ENCODE measurements around the gene COPZ2. TPM values are rescaled to one million over a fixed set of nuclear protein-coding genes. Genes with fewer than 3 reads are reported as not detected.

COPZ2 gene
- total and polyA plus RNA-seq, 3 donors from 2014 or later = 13.2 to 47.6 (median 14.7) TPM

GRCh38 chr17:47994724-47995123, 42.9 kb downstream of the COPZ2 start:
- H3K4me3 ChIP-seq = no peak overlapping the region
- H3K27me3 ChIP-seq = no peaks in the 10 kb centered on the region
- no peak overlapping the region for H3K27ac ChIP-seq
- TF ChIP-seq POLR2A (IDR thresholded peaks at IDR 0.05) = no peak
- TF ChIP-seq, protein P1, sequence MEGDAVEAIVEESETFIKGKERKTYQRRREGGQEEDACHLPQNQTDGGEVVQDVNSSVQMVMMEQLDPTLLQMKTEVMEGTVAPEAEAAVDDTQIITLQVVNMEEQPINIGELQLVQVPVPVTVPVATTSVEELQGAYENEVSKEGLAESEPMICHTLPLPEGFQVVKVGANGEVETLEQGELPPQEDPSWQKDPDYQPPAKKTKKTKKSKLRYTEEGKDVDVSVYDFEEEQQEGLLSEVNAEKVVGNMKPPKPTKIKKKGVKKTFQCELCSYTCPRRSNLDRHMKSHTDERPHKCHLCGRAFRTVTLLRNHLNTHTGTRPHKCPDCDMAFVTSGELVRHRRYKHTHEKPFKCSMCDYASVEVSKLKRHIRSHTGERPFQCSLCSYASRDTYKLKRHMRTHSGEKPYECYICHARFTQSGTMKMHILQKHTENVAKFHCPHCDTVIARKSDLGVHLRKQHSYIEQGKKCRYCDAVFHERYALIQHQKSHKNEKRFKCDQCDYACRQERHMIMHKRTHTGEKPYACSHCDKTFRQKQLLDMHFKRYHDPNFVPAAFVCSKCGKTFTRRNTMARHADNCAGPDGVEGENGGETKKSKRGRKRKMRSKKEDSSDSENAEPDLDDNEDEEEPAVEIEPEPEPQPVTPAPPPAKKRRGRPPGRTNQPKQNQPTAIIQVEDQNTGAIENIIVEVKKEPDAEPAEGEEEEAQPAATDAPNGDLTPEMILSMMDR (IDR thresholded peaks at IDR 0.05) = no peak
- DNase-seq = no peak
- H3K4me1 ChIP-seq = no peaks in the 10 kb centered on the region
- 88 to 96% methylated on average over 4 of the region's 4 CpGs for WGBS, 2 donors
- no peaks in the 10 kb centered on the region for H3K9me3 ChIP-seq
- intact Hi-C loops (cut with DNase I; ENCODE audit: low total_unique reads) = no loop called here
- no peaks in the 10 kb centered on the region for H3K36me3 ChIP-seq (ENCODE audit: low read depth, missing control alignments)

DNA sequence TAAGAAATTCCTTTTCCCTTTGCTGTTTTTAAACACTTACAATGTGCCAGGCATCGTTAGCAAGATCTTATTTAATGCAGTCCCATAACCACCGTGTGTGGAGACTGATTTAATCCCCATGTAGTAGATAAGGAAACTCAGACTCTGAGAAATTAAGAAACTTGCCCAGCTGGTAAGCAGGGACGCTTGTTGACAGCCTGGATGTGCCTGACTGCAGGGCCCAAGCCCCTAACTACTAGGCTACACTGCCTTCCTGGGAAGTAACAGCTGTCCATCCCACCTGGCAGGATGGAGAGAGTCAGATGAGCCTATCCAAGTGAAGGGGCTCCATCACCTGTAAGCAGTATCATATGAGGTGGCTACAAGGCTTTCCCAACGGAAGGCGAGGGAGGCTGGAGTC, 43.6 kb downstream of the COPZ2 start:
- H3K4me1 ChIP-seq = no peaks in the 10 kb centered on the region
- no peak overlapping the region for H3K27ac ChIP-seq
- H3K36me3 ChIP-seq (ENCODE audit: low read depth, missing control alignments) = no peaks in the 10 kb centered on the region
- DNase-seq = no peak
- TF ChIP-seq, protein P1 (IDR thresholded peaks at IDR 0.05) = no peak
- TF ChIP-seq POLR2A (IDR thresholded peaks at IDR 0.05) = no peak
- H3K9me3 ChIP-seq = no peaks in the 10 kb centered on the region
- intact Hi-C loops (cut with DNase I; ENCODE audit: low total_unique reads) = no loop called here
- no peak overlapping the region for H3K4me3 ChIP-seq
- 82 to 85% methylated on average over 5 of the region's 5 CpGs for WGBS, 2 donors
- H3K27me3 ChIP-seq = no peaks in the 10 kb centered on the region

GRCh38 chr17:47993031-47993564, 44.5 kb downstream of the COPZ2 start:
- intact Hi-C loops (cut with DNase I; ENCODE audit: low total_unique reads) = no loop called here
- Histone ChIP-seq H3K9me3 (no peaks in the 10 kb centered on the region), H3K4me3 (no peak overlapping the region), H3K27ac (no peak overlapping the region), H3K4me1 (no peaks in the 10 kb centered on the region), H3K27me3 (no peaks in the 10 kb centered on the region), H3K36me3 (ENCODE audit: low read depth, missing control alignments) (no peaks in the 10 kb centered on the region)
- no peak for TF ChIP-seq POLR2A (IDR thresholded peaks at IDR 0.05)
- TF ChIP-seq, protein P1 (IDR thresholded peaks at IDR 0.05) = no peak
- DNase-seq = no peak
- WGBS, 2 donors = 56 to 58% methylated on average over 9 of the region's 9 CpGs

DNA sequence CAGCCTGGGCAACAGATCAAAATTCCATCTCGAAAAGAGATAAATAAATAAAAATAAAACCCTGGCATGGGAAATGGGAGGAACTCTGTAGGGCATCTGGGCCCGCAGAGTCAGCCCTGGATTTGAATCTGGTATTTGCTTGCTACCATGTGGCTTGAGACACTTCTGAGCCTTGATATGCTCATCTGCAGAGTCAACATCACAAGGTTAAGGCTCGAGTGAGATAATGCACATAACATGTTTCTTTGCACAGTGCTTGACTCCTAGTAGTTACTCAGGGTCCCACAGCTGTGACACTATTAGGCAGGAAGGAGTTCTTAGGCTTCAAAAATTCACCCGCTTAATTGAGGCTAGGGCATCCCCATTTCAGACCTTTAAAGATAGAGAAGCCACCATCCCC, 45.4 kb downstream of the COPZ2 start:
- DNase-seq = no peak
- H3K27ac ChIP-seq = no peak overlapping the region
- no peaks in the 10 kb centered on the region for H3K9me3 ChIP-seq
- H3K27me3 ChIP-seq = no peaks in the 10 kb centered on the region
- TF ChIP-seq, protein P1 (IDR thresholded peaks at IDR 0.05) = no peak
- TF ChIP-seq POLR2A (IDR thresholded peaks at IDR 0.05) = no peak
- H3K36me3 ChIP-seq (ENCODE audit: low read depth, missing control alignments) = no peaks in the 10 kb centered on the region
- no peak overlapping the region for H3K4me3 ChIP-seq
- intact Hi-C loops (cut with DNase I; ENCODE audit: low total_unique reads) = no loop called here
- no peaks in the 10 kb centered on the region for H3K4me1 ChIP-seq
- WGBS, 2 donors = 65 to 71% methylated on average over 4 of the region's 4 CpGs

Measured in testis (tissue), 3 donors.